ENCODE data around the gene ECPAS.

The ECPAS gene

DNA sequence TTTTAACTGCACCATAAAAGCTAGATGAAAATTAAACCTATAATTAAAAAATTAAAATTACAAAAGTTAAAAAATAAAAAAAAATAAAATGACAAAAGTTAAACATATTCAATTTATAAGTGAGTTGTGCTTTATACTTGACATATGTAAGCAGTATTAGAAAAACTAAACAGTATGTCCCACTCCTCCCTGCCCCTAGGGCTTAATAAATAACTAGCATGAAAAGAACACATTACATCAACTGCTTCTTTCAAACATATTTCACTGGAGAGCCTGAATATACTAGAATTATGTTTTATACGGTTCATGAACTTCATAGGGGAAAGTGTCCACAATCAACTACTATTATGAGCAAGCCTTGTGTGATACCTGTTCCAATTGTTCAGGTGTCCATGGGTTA, 47.6 kb downstream of the ECPAS start:
- no peak overlapping the region for H3K4me3 ChIP-seq (ENCODE audit: low read length)
- H4K20me1 ChIP-seq (ENCODE audit: insufficient read depth, low read length) = no peaks in the 10 kb centered on the region
- TF ChIP-seq, protein P1, sequence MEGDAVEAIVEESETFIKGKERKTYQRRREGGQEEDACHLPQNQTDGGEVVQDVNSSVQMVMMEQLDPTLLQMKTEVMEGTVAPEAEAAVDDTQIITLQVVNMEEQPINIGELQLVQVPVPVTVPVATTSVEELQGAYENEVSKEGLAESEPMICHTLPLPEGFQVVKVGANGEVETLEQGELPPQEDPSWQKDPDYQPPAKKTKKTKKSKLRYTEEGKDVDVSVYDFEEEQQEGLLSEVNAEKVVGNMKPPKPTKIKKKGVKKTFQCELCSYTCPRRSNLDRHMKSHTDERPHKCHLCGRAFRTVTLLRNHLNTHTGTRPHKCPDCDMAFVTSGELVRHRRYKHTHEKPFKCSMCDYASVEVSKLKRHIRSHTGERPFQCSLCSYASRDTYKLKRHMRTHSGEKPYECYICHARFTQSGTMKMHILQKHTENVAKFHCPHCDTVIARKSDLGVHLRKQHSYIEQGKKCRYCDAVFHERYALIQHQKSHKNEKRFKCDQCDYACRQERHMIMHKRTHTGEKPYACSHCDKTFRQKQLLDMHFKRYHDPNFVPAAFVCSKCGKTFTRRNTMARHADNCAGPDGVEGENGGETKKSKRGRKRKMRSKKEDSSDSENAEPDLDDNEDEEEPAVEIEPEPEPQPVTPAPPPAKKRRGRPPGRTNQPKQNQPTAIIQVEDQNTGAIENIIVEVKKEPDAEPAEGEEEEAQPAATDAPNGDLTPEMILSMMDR (IDR thresholded peaks at IDR 0.05; ENCODE audit: low read depth, low read length) = no peak
- no peak for TF ChIP-seq EZH2phosphoT487 (IDR thresholded peaks at IDR 0.05; ENCODE audit: low read depth)
- no peak overlapping the region for H3K4me2 ChIP-seq (ENCODE audit: low read length)
- H3K9me3 ChIP-seq (ENCODE audit: insufficient read depth, low read length) = no peaks in the 10 kb centered on the region
- H3K36me3 ChIP-seq (replicated peaks; ENCODE audit: low read depth, low read length) = peaks cover 38% of the 10 kb centered on the region
- H3K79me2 ChIP-seq (ENCODE audit: low read length) = no peaks in the 10 kb centered on the region
- H3K27ac ChIP-seq (ENCODE audit: low read length) = no peak overlapping the region
- no peaks in the 10 kb centered on the region for H3K27me3 ChIP-seq (ENCODE audit: low read depth, low read length)
- peaks cover 2% of the 10 kb centered on the region for H3K4me1 ChIP-seq (ENCODE audit: low read length)
- H2AFZ ChIP-seq (ENCODE audit: low read depth, low read length) = no peak overlapping the region
- H3K9ac ChIP-seq (ENCODE audit: low read length) = no peak overlapping the region

DNA sequence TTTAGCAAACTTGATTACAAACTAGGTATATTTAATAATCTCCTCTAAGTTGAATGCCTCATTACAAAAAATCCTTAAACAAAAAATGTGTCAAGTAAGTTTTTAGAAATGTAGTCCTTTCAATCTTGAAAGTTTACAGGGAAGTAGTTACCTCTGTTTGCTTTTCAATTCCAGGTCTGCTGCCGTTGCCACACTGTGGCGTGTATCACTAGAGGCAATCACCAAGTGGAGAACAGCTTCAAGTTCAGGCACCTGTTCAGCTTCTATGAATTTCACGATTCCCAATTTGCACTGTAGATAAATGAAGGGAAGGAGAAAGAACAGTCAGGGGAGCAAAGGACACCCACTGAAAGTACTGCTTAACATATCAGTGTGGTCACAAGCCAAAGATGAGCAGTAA, 51.1 kb downstream of the ECPAS start:
- TF ChIP-seq, protein P1 (IDR thresholded peaks at IDR 0.05; ENCODE audit: low read depth, low read length) = no peak
- TF ChIP-seq EZH2phosphoT487 (IDR thresholded peaks at IDR 0.05; ENCODE audit: low read depth) = no peak
- H3K4me3 ChIP-seq (ENCODE audit: low read length) = no peak overlapping the region
- no peak overlapping the region for H3K27ac ChIP-seq (ENCODE audit: low read length)
- no peaks in the 10 kb centered on the region for H3K27me3 ChIP-seq (ENCODE audit: low read depth, low read length)
- H3K4me2 ChIP-seq (ENCODE audit: low read length) = no peak overlapping the region
- no peaks in the 10 kb centered on the region for H3K79me2 ChIP-seq (ENCODE audit: low read length)
- no peaks in the 10 kb centered on the region for H4K20me1 ChIP-seq (ENCODE audit: insufficient read depth, low read length)
- H3K9me3 ChIP-seq (ENCODE audit: insufficient read depth, low read length) = no peaks in the 10 kb centered on the region
- no peak overlapping the region for H2AFZ ChIP-seq (ENCODE audit: low read depth, low read length)
- H3K9ac ChIP-seq (ENCODE audit: low read length) = no peak overlapping the region
- H3K36me3 ChIP-seq (replicated peaks; ENCODE audit: low read depth, low read length) = peaks cover 44% of the 10 kb centered on the region
- H3K4me1 ChIP-seq (ENCODE audit: low read length) = no peaks in the 10 kb centered on the region

- H3K27ac ChIP-seq (ENCODE audit: low read length) = no peak overlapping the region
- no peaks in the 10 kb centered on the region for H4K20me1 ChIP-seq (ENCODE audit: insufficient read depth, low read length)
- no peaks in the 10 kb centered on the region for H3K79me2 ChIP-seq (ENCODE audit: low read length)
- no peak overlapping the region for H3K4me3 ChIP-seq (ENCODE audit: low read length)
- H3K4me1 ChIP-seq (ENCODE audit: low read length) = no peaks in the 10 kb centered on the region
- H3K4me2 ChIP-seq (ENCODE audit: low read length) = no peak overlapping the region
- no peak overlapping the region for H3K9ac ChIP-seq (ENCODE audit: low read length)
- no peaks in the 10 kb centered on the region for H3K27me3 ChIP-seq (ENCODE audit: low read depth, low read length)
- H3K9me3 ChIP-seq (ENCODE audit: insufficient read depth, low read length) = no peaks in the 10 kb centered on the region
- TF ChIP-seq, protein P1 (IDR thresholded peaks at IDR 0.05; ENCODE audit: low read depth, low read length) = no peak
- TF ChIP-seq EZH2phosphoT487 (IDR thresholded peaks at IDR 0.05; ENCODE audit: low read depth) = no peak
- H2AFZ ChIP-seq (ENCODE audit: low read depth, low read length) = no peak overlapping the region
- peaks cover 51% of the 10 kb centered on the region for H3K36me3 ChIP-seq (replicated peaks; ENCODE audit: low read depth, low read length)
Observed at GRCh38 chr9:111431684-111432083, 52.5 kb downstream of the ECPAS start.

DNA sequence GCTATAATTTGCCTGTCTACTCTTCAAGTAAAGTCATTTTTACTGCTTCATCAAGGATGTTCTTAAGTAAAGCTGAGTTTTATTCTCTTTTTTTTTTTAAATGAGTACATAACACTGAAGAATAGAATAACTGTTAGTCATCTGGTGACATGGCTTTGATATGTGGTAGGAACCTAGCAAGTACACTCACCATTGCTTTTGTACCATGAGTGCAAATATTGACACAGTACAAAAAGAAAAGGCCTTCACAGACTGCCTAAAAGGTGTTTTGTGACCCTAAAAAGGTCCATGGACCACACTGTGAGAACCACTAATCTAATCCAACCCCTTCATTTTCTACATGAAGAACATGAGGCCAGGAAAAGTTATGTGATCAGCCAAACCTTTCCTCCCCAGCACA, 55.0 kb downstream of the ECPAS start:
- H3K36me3 ChIP-seq (replicated peaks; ENCODE audit: low read depth, low read length) = peaks cover 48% of the 10 kb centered on the region

More for the DNA sequence above, 55.0 kb downstream of the ECPAS start:
- no peaks in the 10 kb centered on the region for H3K4me1 ChIP-seq (ENCODE audit: low read length)
- no peak overlapping the region for H2AFZ ChIP-seq (ENCODE audit: low read depth, low read length)
- TF ChIP-seq, protein P1 (IDR thresholded peaks at IDR 0.05; ENCODE audit: low read depth, low read length) = no peak
- no peak for TF ChIP-seq EZH2phosphoT487 (IDR thresholded peaks at IDR 0.05; ENCODE audit: low read depth)
- H3K4me3 ChIP-seq (ENCODE audit: low read length) = no peak overlapping the region
- no peaks in the 10 kb centered on the region for H4K20me1 ChIP-seq (ENCODE audit: insufficient read depth, low read length)
- H3K27me3 ChIP-seq (ENCODE audit: low read depth, low read length) = no peaks in the 10 kb centered on the region
- no peaks in the 10 kb centered on the region for H3K9me3 ChIP-seq (ENCODE audit: insufficient read depth, low read length)
- H3K9ac ChIP-seq (ENCODE audit: low read length) = no peak overlapping the region
- H3K27ac ChIP-seq (ENCODE audit: low read length) = no peak overlapping the region
- H3K79me2 ChIP-seq (ENCODE audit: low read length) = no peaks in the 10 kb centered on the region
- no peak overlapping the region for H3K4me2 ChIP-seq (ENCODE audit: low read length)

All from OCI-LY3 (cell line).